Forelimb muscle (tissue), 1 donor: ENCODE results near the gene KLF12. TPM values are rescaled to one million over a fixed set of nuclear protein-coding genes. Genes with fewer than 3 reads are reported as not detected.

ENCODE experiments used
- DNase-seq: peaks from one replicate; pipeline ENCODE4 v3.0.0-alpha.2; 2013; ENCODE audit warnings: low read depth
- polyA plus RNA-seq: library from polyadenylated mRNA; unstranded; fragments of 120-200 nt; gene quantifications from one replicate; pipeline ENCODE4 v1.2.1, GENCODE V29; 2013; ENCODE audit not compliant: insufficient read length

KLF12 gene
- polyA plus RNA-seq = 19.5 TPM

GRCh38 chr13:74134221-74134776, at the start of gene KLF12:
KLF12 (minus strand) TSS chr13:74134404.
- DNase-seq = no peak

GRCh38 chr13:74182491-74182890, 48.3 kb upstream of the KLF12 start:
- peak; percentile 26 for DNase-seq

GRCh38 chr13:74174810-74175209, 40.6 kb upstream of the KLF12 start:
- DNase-seq = no peak

GRCh38 chr13:74173822-74174221, 39.6 kb upstream of the KLF12 start:
- no peak for DNase-seq

GRCh38 chr13:74171641-74172040, 37.4 kb upstream of the KLF12 start:
- no peak for DNase-seq

- DNase-seq = no peak
Measured at GRCh38 chr13:74169676-74170075, 35.5 kb upstream of the KLF12 start.

GRCh38 chr13:74168263-74168675, 34.1 kb upstream of the KLF12 start:
- DNase-seq = no peak

GRCh38 chr13:74166261-74167004, 32.2 kb upstream of the KLF12 start:
- no peak for DNase-seq

GRCh38 chr13:74162782-74163181, 28.6 kb upstream of the KLF12 start:
- DNase-seq = no peak

- DNase-seq = no peak
Measured at GRCh38 chr13:74162135-74162534, 27.9 kb upstream of the KLF12 start.

GRCh38 chr13:74158571-74159352, 24.6 kb upstream of the KLF12 start:
- no peak for DNase-seq

- no peak for DNase-seq
Measured at GRCh38 chr13:74158028-74158427, 23.8 kb upstream of the KLF12 start.

- no peak for DNase-seq
Measured at GRCh38 chr13:74154981-74155380, 20.8 kb upstream of the KLF12 start.

- no peak for DNase-seq
Measured at GRCh38 chr13:74153316-74153715, 19.1 kb upstream of the KLF12 start.

GRCh38 chr13:74151859-74152258, 17.7 kb upstream of the KLF12 start:
- no peak for DNase-seq

GRCh38 chr13:74148352-74148751, 14.1 kb upstream of the KLF12 start:
- DNase-seq = no peak

- DNase-seq = no peak
Measured at GRCh38 chr13:74145249-74145975, 11.2 kb upstream of the KLF12 start.

GRCh38 chr13:74144269-74144668, 10.1 kb upstream of the KLF12 start:
- DNase-seq = no peak

GRCh38 chr13:74142257-74142656, 8.1 kb upstream of the KLF12 start:
- DNase-seq = no peak

- DNase-seq = no peak
Measured at GRCh38 chr13:74138241-74138640, 4.0 kb upstream of the KLF12 start.

- no peak for DNase-seq
Measured at GRCh38 chr13:74136084-74136658, 2.0 kb upstream of the KLF12 start.
